Cardiac fibroblast (primary cell): ENCODE measurements around the gene RBM4B.

ENCODE experiments used
- DNase-seq, 2 donors: peaks; one replicate each; pipeline versions ENCODE4 v3.0.0 to v3.0.0-alpha.2; 2010; ENCODE audit warnings: low read depth in 2 of 2
- H3K4me3 ChIP-seq, 2 donors: replicated peaks in 1 of 2; 1 replicate in 1 of 2; 2 replicates in 1 of 2; pipeline ENCODE4 v1.5.1; 2011; ENCODE audit warnings: low read depth in 2 of 2, low read length in 2 of 2, mild to moderate bottlenecking in 2 of 2, moderate library complexity in 1 of 2
- TF ChIP-seq, protein P1 (sequence below): IDR thresholded peaks from one replicate; pipeline ENCODE4 v1.5.1; 2011; ENCODE audit warnings: low read depth, mild to moderate bottlenecking, low read length, inconsistent platforms

The RBM4B gene

DNA sequence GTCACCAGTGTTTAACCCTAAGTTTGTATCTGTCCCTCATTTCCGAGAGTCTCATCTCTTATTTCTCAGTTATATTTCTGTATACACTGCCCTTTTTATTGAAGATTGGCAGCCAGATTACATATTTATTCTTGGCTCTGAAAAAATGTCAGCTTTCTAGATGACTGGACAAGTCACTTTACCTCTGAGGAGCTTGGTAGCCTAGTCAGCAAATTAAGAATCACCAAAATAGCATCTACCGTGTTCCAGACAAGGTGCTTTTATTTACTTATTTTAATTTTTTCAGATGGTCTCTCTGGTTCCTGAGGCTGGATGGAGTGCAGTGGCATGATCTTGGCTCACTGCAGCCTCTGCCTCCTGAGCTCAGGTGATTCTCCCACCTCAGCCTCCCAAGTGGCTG is 44.7 kb downstream of the RBM4B start:
- no peak for DNase-seq
- TF ChIP-seq, protein P1, sequence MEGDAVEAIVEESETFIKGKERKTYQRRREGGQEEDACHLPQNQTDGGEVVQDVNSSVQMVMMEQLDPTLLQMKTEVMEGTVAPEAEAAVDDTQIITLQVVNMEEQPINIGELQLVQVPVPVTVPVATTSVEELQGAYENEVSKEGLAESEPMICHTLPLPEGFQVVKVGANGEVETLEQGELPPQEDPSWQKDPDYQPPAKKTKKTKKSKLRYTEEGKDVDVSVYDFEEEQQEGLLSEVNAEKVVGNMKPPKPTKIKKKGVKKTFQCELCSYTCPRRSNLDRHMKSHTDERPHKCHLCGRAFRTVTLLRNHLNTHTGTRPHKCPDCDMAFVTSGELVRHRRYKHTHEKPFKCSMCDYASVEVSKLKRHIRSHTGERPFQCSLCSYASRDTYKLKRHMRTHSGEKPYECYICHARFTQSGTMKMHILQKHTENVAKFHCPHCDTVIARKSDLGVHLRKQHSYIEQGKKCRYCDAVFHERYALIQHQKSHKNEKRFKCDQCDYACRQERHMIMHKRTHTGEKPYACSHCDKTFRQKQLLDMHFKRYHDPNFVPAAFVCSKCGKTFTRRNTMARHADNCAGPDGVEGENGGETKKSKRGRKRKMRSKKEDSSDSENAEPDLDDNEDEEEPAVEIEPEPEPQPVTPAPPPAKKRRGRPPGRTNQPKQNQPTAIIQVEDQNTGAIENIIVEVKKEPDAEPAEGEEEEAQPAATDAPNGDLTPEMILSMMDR: no peak
- no peak overlapping the region for H3K4me3 ChIP-seq

DNA sequence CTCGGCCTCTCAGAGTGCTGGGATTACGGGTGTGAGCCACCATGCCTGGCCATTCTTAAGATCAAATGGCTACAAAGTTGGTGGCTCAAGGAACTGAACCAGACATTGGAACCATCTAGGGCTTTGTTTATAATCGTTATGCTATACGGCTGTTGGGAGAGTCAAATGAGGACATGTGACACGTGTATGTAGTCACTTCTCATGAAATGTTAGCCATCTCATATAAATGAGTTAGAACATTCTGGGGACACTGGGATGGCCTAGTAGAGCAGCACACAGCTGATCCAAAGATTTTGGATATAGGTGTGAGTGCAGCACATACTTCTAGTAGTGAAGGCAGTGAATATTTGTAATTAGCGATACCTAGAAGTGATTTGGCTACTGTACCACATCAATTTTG is 45.8 kb downstream of the RBM4B start:
- H3K4me3 ChIP-seq: no peak overlapping the region
- TF ChIP-seq, protein P1: no peak

DNA sequence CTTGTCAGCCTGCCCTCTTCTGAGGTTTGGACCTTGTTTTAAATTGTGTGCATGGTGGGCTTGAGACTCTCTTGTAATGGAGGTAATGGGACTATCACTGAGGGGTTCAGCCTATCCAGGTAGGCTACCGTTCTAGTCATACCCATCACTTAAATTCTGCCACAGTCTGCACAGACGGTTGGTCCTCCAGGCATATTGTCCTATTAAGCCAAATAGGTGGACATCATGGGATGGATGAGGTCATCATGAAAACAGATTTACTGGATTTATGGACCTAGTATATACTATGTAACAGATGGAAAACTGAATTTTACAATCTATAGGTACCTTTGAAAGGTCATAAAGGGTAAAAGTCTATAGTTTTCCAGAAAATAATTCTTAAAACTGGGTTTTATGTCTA is 48.3 kb downstream of the RBM4B start:
- no peak overlapping the region for H3K4me3 ChIP-seq
- DNase-seq: no peak
- TF ChIP-seq, protein P1: no peak

More for the DNA sequence above, 45.8 kb downstream of the RBM4B start:
- DNase-seq: no peak

DNA sequence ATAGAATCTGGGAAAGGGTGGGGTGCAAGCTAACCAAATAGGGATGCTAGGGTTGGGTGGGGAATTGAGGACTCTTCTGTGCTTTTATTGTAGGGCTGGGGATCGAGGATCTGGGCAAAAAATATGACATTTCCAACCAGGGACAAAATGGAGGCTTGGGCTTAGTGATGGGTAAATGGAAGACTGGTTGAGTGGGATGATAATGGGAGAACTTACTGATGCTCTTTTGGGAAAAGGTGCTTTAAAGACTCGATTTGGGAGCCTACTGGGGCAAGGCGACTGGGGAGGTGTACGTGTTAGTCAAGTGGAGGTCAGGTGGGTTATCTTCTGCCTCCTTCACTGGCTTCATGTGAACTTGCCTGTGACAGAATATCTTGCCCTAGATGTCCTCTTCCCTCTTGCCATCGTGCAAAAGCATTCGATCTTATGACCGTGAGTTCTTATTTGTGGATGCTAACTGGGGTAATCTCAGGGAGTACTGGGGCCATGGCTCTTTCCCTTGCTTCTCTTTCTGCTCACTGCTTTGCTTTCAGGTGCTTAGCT is 49.6 kb downstream of the RBM4B start:
- TF ChIP-seq, protein P1: no peak

DNA sequence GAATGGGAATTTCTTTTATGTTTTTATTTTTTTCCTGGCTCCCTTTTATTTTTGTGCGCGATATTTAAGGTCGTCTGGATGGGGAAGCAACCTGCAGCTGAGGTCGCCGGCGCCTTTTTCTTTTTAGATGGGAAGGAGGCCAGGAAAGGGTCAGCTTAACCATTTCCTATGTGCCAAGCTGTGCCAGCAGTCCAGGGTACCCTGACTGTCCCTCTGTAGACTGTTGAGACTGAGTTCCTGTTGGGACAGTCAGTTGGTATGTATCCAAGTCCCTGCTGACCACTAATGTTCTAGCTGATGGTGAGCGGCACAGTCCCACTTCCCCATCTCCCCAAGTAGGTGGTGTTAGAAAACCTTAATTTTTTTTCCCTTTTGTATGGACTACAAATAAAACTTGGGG is 50.8 kb downstream of the RBM4B start:
- TF ChIP-seq, protein P1: no peak
- no peak overlapping the region for H3K4me3 ChIP-seq
- no peak for DNase-seq

More for the DNA sequence above, 49.6 kb downstream of the RBM4B start:
- no peak for DNase-seq
- no peak overlapping the region for H3K4me3 ChIP-seq

DNA sequence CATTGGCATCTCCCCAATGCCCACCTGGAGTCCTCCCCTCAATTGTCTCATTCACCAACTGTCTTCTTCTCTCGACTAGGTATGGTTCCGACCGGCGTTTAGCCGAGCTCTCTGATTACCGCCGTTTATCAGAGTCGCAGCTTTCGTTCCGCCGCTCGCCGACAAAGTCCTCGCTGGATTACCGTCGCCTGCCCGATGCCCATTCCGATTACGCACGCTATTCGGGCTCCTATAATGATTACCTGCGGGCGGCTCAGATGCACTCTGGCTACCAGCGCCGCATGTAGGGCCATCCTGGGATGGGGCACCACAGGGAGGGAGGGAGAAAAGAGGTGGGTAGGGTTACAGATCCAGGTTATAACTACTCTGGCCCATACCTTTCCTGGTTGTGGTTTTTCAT is 51.3 kb downstream of the RBM4B start:
- TF ChIP-seq, protein P1: no peak
- no peak for DNase-seq
- no peak overlapping the region for H3K4me3 ChIP-seq

DNA sequence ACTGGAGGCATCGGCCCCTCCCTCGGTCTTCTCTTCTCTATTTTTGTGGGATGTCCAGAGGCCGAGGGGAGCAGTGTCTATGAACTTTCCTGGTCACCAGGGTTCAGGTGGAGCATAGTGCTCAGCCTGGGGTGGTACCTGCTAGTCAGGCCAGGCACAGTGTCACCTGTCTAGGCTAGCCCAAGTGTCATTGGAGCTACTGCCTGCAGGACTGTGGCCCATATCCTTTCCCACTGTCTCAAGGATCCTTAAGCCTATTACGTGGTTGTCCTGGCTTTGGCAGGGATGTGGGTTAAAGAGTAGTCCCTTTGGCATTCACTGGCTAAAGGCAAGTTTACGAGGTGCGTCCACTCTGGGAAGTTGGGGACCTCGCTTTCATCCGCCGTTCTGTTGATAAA is 51.9 kb downstream of the RBM4B start:
- H3K4me3 ChIP-seq: no peak overlapping the region
- TF ChIP-seq, protein P1: no peak
- DNase-seq: no peak
